ENCODE measurements around the gene TMCO2.

DNA sequence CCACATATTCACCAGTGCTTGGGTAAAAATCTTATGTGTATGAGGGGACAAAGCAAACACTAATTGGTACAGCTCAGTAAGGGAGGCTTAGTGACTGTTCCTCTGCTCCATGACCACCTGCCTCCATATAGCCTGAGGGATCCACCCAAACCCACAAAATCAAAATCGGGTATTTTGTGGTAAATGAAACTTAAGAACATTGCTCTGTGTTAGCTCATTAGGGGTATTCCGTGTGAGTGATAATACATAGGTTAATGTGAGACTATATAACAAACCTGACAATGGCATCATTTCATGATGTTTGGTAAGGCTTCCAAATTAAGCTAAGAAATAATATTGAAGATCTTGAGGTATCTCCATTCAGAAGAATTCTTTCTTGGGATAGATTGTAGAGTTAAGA is 43.6 kb downstream of the TMCO2 start:
- TF ChIP-seq POLR2A (IDR thresholded peaks at IDR 0.05; ENCODE audit: low read length) (no peak), GATA1 (IDR thresholded peaks at IDR 0.05; ENCODE audit: low read depth, low read length) (no peak)

Measured in erythroblast (primary cell).